GM19240 (cell line): ENCODE measurements around the gene LGI2.
"Not testable (repeated sequence)": the region's sequence is repeated elsewhere in the genome, so short reads cannot be mapped to it uniquely, and the experiment has no call there.

Experiments used
- DNase-seq: peaks from one replicate; pipeline ENCODE4 v3.0.0; 2011; ENCODE audit warnings: low spot score; ENCODE audit not compliant: insufficient read length

The LGI2 gene

DNA sequence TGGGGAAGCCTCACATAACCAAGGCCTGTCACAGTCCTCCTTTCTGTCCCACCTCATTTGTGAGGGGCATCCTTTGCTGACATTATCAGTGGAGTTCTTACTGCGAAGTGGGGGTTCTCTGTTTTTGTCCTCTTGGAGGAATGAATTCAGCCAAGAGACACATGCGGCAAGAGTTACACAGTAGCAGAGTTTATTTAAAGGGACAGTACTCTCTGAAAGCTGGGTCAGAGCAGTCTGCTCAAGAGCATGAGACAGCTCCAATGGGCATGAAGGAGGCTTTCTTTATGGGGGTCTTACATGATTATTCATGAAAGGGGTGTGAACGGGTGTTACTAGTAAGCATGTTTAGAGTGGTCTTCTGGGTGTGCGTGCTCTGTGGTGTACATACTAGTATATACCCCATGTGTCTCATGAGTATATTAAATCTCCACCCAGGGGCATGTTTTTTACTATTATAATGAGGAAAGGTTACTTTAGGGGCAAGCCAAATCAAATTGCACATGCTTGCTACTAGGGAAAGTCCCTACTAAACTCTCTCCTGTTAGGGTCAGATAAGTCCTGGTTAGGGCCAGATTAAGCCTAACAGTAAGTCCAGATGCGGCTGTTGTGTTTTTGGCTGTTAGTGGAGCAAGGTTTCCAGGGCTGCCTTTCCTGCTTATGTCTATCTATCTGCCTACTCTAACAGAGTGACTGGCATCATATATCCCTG is 19.8 kb upstream of the LGI2 start:
- no peak for DNase-seq

DNA sequence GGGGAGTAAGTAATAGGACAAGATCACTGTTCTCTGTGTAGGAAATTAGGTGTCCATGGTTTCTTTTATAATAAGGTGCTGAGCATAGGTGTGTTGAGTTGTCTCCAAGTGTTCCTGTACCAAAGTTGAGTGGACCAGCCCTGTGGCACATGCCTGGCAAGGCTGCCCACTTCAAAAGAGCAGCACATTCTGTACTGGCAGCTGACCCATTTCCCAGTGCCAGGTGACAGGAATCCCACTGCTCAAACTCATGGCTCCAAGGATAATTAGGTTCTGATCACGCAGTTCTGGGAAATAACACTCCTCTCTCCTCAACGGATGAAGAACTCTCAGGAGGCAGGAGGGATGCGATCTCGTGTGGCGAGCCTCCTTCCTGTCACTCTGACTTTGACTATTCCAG is 12.8 kb upstream of the LGI2 start:
- DNase-seq: no peak

DNA sequence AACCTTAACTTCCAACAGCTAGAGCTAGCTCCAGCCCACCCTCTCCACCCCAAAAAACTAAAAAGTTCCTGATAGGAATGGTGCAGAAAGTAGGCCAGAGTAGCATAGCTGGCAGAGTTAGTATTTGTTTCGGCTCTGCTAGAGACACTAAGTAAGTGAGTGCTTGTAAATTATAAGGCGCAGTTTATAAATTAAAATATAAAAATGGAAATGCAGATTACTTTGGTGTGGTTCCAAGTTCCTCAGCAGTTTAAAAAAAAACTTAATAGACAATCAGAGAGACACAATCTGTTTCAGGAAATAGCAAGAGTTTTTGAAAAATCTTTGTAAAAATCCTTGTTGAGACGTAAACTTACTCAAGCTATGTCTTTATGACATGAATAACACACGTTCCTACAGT is 2.8 kb upstream of the LGI2 start:
- DNase-seq: no peak

DNA sequence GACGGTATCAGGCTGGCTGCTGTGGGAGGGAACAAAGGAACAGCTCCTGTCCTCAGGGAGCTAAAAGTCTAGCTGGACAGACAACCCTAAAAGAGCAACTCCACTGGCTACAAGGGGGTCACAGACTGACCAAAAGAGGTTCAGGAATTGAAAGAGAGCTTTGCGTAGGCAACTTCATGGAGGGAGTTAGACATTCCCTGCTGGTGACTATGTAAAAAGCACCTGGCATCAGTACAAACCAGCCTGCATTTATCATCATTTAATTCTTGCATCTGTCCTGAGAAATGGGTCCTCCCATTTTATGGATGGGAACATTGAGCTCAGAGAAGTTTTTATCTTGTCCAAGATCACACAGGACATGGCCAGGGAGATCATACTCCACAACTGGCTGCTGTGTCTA is 1.4 kb upstream of the LGI2 start:
- DNase-seq: no peak

DNA sequence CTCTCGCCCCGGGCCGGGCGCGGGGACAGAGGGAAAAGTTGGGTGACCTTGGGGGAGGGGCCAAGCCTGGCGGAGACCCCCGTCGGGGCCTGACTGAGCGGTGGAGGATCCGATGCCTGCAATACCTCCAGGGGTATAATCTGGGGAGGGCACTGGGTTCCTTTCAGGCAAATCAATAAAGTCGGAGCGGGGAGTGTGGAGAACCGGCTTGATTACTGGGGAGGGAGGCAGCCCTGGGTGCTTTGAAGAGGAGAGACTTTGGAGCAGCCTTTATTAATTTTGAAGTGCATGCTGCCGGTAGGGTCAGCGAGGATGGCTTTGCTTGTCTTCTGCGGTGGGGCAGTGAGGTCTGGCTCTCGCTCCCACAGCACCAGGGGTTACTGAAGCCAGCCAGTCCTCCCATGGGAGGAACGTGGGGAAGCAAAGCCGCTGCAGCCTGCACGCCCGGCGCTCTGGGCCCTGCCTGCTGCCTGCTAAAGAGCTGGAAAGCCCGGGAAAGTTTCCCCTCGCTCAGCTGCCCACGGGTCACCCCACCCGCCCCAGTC is 403 bp upstream of the LGI2 start:
- no peak for DNase-seq

DNA sequence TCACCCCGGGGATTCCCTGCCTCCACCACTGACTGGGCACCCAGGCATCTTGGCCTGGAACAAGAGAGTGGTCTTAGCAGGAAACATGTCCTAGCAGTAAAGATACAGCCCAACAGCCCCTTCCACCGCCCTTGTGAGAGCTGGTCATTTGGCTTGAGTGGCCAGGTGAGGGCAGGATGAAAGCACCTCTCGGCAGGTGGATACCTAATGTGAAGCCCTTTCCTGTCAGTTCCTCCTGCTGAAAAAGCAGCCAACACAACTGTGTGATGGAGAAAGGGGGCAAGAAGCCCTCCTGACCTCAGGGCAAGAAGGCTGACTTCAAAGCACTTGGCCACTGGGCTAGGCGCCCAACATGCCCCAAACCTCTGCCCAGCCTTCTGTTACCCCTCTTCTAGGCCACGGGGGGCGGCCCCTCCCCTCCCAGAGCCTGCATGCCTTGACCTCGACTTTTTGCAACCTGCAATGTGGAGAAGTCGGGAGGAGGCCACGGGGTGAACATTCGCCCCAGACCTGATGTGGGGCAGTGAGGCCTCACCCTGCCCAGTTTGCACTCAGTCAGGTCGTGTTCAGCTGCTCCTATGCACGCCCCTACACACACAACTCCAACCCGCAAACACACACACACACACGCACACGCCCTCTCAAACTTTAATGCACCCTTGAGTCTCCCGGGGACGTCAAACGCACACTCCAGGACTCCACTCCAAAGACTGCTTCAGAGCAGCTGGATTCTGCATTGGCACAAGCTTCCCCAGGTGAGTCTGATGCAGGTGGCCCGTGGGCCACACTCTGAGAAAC is 1.1 kb downstream of the LGI2 start:
- no peak for DNase-seq

DNA sequence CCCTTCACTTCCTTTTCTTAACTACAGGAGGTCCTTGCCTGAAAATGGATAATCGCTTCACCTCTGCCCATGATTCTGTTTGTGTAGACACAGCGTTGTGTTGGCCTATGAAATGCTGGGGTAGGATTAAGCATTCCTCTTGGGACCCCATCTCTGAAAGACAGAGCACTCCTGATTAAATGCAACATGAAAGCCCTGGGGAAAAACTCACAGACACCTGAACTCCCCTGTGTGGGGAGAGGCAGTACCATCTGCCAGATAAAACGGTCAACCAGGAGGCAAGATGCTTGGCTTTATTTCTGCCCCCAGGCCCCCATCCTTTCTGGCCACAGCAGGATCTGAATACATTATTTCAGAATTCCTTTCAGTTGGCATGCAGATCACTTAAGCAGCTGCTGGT is 1.9 kb downstream of the LGI2 start:
- DNase-seq: no peak

DNA sequence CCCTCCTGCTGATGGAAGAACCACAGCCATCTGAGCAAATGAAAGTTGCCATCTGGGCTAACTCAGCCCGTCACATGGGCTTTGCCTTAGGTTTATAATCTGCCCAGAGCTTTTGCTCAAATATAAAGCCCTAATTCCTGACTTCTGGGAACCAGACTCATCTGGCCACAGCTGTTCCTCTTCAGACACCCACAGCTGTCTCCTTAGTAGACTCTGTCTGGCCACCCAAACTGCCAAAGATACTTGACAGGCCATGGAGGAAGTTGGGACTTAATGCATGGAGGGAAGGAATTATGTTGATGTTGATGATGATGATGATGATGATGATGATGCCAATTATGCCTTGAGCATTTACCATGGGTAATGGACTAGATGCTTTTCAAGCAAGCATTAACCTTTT is 8.0 kb downstream of the LGI2 start:
- no peak for DNase-seq

DNA sequence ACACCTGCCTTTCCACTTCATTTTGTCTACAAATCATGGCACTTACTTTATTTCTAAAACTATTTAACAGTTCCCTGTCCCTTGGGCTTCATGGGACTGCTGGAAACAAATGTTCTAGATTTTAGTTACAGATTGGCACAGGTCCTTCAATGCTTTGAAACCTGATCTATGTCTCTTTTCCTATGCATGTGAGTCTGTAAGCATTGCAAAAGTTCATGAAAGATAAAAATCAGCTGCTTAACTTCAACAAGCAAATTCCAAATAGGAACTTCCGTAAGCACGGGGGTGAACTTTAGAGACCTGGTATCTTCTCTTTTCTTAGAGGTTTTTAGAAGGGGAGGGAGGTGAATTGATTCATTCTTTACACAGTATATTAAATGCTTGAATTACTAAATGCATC is 9.5 kb downstream of the LGI2 start:
- no peak for DNase-seq

DNA sequence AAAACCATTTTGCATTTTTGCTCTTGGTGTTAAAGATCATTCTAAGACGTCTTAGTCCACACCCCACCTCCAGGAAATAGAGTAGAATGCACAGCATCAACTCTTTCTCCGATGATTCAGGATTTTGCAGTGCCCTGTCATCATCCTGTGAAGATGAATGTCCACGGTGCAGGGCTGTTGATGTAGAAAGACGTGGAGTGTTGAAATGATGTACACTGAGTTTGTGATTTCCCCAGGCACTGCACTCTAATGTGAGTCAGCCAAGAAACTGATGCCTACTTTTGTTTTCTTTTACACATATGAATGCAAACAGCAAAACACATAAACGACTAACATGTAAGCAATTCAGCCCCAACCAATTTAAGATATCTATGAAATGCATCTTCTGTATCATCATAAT is 10.5 kb downstream of the LGI2 start:
- DNase-seq: no peak

DNA sequence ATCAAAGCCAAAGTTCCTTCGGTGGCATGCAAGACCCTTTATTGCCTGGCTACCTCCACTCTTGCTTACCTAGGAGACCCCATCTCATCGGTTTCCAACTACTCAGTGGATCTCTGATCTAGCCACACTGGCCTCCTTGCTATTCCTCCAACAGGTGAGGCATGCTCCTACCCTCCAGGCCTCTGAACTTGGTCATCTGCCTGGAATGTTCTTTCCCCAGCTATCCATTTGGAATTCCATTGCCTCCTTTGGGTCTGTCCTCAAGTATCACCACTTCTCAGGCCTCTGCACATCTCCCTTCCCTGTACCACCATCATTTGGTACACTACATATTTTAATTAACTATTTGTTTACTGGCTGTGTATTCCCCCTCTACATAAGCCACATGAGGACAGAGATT is 11.2 kb downstream of the LGI2 start:
- no peak for DNase-seq

DNA sequence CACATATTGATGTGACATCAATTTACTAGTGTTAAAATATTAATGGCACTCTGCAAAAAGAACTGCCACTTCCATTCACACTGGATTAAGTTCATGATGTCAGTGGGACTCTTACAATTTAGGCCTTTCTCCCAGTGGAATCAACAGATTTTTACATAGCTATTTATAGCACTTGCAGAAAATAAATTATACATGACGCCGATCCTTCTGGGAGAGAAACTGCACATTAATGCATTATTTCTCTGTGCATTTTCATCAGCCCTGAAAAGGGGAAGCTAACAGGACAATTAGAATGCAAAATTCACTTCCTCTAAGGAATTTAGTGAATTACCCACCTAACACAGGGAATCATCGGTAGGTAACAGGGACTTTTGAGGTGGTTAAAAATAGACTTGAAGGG is 15.7 kb downstream of the LGI2 start:
- no peak for DNase-seq

DNA sequence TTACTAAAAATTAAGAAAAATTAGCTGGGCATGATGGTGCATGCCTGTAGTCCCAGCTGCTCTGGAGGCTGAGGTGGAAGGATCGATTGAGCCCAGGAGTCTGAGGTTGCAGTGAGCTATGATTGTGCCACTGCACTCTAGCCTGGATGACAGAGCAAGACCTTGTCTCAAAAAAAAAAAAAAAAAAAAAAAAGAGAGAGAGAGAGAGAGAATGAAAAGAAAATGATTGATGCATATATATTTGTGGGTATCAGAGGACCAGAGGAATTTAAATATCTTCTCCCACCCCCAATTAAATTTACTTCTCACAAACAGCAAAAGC is 16.1 kb downstream of the LGI2 start:
- DNase-seq: not testable (repeated sequence)

DNA sequence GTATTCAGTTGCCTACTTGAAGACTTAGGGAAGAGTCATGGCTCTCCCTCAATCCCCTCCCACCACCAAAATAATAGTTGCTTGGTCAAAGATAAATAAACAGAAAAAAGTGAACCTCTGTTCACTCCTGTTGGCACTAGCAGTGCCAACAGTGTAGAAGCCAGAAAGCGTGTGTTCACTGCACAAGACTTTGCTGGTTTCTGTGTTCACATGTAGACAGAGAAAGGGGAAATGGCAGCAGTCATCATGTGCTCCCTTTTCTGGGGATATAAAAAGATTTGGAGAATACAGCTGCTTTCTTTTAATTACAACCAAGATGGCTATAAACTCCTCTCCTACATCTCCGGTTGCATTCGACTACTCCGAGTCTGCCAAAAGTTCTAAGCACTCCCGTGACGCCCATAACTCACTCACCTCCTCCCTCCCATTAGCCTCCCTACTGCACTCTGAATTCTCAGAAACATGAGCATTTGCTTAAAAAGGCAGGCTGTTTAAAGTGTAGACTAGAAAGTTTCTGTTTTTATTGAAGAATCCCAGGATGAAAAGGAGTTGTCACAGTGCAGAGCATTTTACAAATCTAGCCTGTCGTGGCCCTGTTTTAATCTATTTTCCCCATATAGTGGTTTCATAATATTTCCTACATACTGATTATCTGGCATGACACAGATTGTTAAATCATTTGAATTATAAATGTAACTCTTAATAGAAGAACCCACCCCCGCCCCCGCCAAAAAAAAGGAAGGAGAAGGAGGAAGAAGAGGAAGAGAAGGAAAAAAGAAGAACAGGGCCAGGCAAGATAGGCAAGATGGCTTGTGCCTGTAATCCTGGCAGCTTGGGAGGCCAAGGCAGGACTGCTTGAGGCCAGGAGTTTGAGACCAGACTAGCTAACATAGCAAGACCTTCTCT is 16.7 kb downstream of the LGI2 start:
- no peak for DNase-seq

DNA sequence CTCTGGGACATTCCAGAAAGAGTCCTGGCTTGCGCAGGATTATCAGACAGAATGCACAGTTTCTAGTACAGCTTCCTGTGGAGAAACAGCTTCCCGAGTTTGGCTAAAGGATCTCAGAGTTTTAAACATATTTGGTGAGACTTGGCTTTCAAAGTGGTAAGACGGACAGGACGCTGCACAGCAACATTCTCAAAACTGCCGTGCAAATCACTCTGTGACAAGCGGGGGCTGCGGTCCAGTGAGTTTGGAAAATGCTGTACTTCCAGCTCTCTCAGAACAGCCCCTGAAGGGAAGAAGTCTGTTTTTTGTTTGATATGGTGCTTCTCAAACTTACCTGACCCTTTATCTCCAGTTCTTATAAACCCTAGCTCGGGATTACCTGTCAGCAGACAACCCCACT is 18.1 kb downstream of the LGI2 start:
- DNase-seq: no peak

DNA sequence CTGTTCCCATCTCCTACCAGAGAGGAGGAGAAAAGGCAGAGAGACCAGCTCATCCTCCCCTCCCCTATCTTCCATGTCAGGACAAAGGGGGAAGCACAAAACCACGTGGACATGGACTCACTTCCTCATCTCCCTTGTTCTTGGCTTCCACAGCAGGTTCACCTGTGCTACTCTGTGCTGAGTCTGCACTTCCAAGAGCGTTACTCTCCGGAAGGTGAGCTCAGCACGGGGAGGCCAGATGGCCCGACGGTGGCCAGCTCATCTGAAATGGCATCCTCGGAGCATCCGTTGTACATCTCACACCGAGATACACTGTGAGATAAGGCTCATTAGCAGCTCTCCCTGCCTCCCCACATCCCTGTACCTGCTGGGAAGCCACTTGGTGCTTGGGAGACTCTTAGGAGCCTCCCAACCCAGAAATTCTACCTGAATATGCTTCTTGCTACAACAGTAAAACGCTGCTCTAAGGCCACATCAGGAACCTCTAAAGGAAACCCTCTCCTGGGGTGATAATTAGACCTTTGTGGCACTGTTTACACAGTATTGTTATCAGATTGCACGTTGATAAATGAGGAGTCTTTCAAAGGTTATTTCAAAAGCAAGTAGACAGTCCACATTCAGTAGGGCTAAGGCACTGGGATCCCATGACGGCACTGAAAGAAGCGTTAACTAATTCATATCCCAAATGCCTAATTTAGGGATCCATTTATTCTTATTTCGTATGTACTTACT is 19.4 kb downstream of the LGI2 start:
- DNase-seq: no peak

DNA sequence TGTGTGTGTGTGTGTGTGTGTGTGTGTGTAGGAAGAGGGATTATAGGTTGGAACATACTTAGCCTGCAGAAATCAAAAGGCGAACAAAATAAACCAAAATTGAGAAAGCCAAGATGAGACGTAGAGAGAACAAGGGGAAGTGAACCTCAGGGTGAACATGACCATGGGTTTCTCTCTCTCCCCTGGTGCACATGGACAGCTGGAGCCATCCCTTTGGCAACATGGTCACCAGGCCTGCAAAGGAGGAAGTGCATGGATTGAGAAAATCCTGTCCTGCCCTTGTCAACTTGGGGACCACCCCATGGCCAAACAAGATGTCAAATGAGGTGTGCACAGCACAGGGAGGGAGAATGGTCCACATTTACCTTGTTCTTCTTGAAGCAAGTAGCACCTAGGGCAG is 23.1 kb downstream of the LGI2 start:
- DNase-seq: no peak

DNA sequence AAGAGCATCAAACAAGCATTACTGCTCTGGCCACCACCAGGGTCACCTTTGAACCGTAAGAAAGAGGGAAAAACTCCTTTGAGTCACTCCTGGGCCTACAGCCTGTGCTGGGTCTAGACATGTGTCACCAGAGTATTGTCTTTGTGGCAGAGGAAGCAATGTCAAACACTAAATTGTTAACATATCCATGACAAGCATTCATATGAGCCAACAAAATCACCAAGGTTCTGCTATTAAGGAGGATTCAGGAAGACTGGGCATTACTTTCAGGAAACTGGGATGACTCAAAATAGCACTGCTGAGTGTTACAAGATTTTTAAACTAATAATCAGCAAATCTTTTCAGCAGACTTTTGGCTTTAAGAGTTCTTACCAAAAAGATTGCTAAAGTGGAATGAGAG is 28.1 kb downstream of the LGI2 start:
- DNase-seq: no peak

DNA sequence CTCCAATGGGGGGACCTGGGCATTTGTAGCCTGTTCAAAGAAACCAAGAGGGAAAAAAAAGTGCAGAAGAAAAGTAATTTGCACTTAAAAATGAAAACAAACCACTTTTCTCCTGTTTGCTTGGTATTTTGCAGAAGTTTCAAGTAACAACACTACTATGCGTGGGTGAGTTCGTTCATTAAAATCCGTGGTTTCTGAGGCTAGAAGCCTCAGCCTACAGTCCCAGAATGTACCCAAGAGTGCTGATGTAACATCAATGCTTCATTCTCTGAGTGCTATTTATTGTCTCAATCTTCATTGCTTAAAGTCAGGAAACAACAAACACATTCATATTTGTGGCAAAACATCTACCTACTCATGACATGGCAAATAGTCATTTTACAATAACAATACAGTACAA is 29.2 kb downstream of the LGI2 start:
- no peak for DNase-seq

DNA sequence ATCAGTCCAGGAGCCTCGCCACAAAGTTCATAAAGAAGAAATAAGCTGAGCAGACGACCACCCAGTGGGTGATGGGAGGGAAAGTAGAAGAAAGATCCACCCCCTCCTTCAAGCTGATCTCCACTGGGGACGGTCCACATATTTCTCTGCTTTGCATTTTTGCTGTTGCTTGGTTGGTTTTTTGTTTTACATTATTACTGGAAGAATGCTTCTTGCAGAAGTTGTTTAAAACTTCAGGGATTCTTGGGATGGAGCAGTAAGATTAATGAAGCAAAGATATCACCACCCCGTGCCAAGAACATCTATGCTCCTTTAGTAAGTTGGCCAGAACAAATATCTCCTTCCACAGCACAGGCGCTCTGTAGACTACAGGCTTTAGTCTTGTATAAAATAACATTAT is 30.1 kb downstream of the LGI2 start:
- no peak for DNase-seq

DNA sequence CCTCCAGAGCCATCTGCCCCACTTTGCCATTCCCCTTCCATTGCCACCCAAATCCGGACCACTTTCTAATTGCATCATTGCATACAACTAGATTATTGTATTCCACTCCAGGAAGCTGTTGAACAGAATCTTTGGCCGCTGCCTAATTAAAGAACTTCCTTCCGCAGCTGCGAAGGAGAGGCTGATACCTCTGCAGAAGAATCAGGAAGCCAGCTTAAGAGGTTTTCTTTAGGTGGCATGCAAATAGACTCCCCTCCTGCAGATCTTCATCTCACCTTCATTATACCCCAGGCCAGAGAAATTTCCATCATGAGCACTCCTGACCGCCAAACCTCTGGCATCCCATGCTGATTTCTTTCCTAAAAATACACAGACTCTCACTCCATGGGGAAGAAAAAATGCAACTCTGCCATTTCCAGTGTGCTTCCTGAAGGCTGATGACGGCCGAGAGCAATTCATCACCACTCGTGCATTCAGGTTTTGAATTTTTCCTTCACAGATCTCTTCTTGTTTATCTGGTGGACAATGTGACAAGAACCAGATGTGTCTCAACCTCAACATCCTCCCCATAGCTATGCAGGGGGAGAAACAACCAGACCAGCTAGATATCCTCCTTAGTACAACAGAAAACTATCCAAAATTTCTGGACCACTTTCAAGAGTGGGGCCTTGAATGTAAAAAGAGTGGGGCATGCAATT is 31.2 kb downstream of the LGI2 start:
- DNase-seq: no peak
